ENCODE measurements around the gene TEAD4.
A peak's percentile ranks its signal among the peaks of the same experiment; 100 is the strongest.

The TEAD4 gene

DNA sequence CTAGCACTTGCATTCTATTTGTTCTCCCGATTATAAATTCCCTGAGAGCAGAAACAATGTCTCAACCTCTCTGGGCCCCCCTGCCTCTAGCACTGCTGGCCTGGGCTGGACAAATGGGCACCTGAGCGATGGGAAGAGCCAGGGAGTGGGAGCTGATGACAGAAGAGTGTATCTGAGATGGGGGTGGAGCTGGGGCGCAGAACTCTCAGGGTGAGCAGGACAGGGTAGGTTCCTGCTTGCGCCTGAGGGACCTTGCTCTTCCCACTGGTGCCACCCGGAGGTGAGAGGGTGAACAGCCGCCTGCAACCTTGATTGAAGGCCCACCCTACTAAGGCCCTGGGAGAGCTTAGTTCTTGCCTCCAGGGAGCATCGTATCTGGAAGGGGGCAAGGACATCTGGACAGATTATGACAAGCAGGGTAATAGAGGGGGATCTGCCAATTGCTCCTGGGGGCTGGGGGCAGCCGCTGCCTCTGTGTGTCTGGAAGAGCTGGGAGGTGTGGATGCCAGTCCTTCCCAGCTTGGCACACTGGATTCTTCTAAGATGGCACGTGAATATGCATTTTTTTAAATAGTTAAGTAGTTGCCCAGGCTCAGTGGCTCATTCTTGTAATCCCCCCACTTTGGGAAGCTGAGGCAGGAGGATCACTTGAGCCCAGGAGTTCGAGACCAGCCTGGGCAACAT lies 75.0 kb downstream of the TEAD4 start:
- DNase-seq, result peak in 2 of 4 experiments; percentile 7 to 12

DNA sequence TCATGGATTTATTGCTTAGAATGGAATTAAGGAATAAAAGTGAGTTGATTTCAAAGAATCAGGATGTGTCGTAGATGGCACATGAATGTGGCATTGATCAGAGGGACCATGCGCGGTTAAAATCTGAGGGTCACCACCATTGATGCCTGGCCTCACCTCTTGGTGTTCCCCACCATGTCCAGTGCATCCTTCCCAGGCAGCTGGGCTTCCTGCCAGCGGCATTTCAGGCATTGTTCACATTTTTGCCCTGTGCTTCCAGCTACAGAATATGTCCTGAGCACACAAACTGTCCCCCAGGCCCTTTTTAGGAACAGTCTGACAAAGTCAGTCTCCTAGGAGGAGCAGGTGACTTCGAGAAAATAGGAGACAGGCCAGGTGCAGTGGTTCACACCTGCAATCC lies 76.0 kb downstream of the TEAD4 start:
- DNase-seq, result no peak

- DNase-seq, result no peak
Observed at GRCh38 chr12:3035815-3036702, 76.9 kb downstream of the TEAD4 start.

DNA sequence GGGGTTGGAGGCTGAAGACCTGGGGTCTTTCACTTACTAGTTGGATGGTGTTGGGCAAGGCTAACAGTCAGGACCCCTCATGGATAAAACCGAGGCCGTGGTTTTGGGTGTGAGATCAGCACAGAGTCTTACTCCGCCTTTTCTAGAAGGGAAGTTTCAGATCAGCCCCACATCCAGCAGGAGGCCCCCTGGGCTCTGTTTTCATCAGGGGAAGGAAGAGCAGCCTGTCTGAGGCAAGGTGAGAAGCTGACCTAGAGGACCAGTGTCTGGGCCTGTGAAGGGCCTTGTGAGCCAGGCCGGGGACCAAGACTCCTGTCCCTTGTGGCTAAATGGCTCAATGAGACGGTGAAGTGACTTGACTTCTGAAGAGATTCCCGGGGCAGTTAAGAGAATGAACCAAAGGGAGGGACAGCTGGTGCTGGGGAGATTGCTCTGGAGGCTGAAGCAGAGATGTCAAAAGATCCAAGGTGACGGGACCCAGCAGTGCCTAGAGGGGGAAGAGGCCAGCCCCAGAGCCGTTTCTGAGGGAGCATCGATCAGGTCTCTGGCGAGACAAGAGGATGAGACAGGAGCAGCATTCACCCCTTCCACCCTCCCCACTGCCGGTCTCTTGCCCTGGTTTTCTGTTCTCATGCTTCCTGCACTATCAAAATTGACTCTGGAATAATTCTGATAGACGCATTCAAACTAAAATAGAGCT lies 77.9 kb downstream of the TEAD4 start:
- no peak for DNase-seq

DNA sequence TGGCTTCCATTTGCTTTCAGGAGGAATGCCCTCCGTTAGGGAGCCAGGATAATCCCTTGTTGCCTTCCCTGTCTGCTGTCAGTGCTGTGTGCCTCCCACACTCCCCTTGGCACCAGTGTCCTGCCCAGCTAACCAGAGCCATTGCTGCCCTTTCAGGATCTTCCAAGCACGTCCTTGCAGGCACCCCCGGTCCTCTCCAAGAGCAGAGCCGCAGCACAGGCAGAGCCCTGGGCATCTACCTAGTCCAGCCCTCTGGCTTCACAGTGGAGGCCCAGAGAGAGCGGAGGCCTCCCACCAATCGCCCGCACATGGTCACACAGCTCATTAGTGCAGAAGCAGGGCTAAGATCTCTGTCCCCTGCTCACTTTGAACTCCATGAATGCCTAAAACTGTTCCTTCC lies 79.0 kb downstream of the TEAD4 start:
- no peak for DNase-seq

DNA sequence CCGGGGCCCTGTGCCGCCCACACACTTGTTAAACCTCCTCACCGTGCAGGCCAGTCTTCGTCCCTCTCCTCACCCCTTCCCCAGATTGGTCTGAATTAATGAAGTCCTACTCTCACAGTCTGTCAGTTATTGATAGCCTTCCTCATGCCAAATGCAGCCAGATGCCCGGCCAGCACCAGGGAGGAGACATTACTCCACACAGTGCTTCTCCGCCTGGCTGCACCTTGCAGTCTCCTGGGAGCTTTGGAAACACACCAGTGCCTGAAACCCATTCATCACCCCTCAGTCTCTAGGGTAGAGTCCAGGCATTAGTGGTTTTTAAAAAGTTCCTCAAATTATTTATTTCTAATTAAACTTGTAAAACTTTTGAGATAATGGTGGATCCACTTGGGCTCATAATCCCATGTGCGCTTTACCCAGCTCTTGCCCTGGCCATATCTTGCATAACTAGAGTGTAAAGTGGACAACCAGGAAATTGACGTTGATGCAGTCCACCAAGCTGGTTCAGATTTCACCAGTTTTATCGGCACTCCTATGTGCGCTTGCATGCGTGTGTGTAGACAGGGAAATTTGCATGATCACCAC lies 79.8 kb downstream of the TEAD4 start:
- no peak for DNase-seq

GRCh38 chr12:3040026-3040656 lies 80.9 kb downstream of the TEAD4 start:
- DNase-seq, result no peak

DNA sequence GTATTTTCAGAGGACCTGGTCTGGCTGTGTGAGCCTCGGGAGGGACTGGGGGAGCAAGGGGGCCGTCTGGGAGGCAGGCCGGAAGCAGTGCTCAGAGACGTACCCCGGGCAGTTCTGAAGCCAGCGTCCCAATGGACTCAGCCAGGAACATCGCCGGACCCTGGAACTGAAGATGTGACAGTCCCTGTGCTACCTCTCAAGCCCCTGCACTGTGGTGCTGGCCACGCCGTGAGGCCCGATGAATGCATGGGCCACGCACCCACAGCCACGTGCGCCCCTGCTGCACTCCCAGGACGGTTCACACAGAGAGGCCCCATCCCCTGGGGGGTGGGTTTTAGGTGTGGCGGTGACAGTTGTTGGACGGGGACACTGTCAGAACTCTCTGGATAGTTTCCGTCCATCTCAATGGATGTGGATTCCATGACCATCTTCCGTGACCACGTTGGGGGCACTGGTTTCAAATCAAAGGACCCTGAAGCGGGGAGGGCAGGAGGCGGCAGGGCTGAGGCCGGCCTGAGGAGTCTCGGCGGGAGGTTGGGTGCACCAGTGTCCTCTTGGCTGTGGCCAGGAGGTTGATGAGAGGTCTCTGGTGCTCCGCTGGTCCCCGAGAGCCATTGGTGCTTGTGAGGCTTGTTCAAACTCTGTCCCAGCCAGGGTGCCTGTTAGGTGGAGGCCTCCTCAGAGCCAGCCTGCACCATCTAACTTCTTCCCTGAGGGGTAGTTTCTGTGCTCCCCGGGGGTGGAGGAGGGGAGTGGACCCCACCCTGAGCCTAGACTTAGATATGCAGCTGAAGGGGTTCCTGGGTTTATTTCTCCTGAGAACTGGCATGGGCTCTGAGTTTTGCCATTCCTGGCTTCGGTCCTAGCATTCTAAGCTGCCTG lies 81.7 kb downstream of the TEAD4 start:
- DNase-seq, result no peak

GRCh38 chr12:3041558-3042164 lies 82.5 kb downstream of the TEAD4 start:
- no peak for DNase-seq

DNA sequence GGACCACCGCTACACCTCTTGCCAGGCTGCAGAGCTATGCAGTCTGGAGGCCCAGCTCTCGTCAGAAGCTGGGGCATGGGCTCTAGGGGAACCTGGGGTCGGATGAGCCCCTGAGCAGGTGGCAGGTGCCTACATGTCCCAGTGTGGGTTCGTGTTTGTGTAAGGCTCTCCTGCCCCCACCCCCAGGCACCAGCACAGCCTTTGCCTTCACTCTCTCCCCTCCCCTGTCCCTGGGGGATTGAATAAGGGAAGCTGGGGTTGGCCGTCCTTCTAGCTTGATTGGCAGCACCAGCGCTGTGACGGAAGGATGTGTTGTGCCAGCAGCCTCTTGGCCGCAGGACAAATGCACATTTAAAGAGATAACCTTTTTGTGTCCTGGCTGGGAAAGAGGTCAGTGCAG lies 83.2 kb downstream of the TEAD4 start:
- no peak for DNase-seq

GRCh38 chr12:3042826-3043225 lies 83.6 kb downstream of the TEAD4 start:
- DNase-seq, result no peak

DNA sequence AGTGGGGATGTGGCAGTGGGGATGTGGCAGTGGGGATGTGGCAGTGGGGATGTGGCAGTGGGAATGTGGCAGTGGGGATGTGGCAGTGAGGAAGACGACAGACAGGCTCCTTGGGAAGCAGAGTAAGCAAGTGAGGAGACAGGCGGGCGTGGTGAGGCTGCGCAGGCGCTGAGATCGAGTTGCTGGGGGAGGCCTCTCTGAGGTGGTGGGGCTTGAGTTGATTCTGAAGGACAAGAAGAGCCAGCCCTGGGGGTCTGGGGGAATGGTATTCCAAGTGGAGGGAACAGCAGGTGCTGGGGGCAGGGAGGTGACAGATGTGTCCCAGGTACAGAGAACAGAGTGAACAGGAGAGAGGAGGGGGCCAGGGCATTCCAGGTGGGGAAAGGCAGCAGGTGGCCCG lies 84.2 kb downstream of the TEAD4 start:
- no peak for DNase-seq

DNA sequence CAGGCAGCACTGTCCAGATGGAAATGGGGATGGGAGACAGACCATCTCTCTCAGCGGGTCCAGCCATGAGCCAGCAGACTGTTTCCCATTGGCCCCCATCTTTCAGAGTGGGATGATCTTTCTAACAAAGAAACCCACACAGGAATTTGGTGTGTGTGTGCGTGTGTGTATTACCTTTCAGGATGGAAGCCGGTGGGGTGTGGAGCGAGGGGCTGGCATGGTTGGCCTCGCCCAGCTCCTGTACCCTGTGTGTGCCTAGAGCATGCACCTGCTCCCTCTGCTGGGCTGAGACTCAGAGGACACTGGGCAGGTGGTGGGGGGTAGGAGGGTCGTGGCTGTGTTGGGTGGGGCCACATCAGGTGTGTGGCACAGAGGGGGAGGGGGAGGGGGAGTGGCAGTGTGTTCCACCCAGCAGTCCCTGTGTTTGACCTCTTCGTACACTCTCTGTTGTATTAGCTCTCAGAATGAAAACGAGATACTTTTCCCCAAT lies 85.0 kb downstream of the TEAD4 start:
- DNase-seq, result no peak

DNA sequence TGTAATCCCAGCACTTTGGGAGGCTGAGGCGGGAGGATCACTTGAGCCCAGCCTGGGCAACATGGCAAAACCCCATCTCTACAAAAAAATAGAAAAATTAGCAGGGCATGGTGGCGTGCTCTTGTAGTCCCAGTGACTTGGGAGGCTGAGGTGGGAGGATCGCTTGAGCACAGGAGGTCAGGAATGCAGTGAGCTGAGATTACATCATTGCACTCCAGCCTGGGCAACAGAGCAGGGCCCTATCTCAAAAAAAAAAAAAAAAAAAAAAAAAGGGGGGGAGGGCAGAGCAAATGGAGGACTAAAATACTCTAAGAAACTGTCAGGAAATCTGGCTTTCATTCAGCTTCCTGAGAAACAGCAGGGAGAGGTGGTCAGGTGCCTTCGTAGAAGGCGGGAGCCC lies 86.3 kb downstream of the TEAD4 start:
- DNase-seq, result no peak

- no peak for DNase-seq
Observed at GRCh38 chr12:3045989-3046388, 86.8 kb downstream of the TEAD4 start.

- DNase-seq, result no peak
Observed at GRCh38 chr12:3046441-3047200, 87.4 kb downstream of the TEAD4 start.

- DNase-seq, result no peak
Observed at GRCh38 chr12:3047961-3048360, 88.8 kb downstream of the TEAD4 start.

- DNase-seq, result no peak
Observed at GRCh38 chr12:3048540-3048939, 89.3 kb downstream of the TEAD4 start.

- DNase-seq, result no peak
Observed at GRCh38 chr12:3049176-3049575, 90.0 kb downstream of the TEAD4 start.

- DNase-seq, result no peak
Observed at GRCh38 chr12:3049611-3050249, 90.5 kb downstream of the TEAD4 start.

All from activated CD4-positive, CD25-positive, alpha-beta regulatory T cell (primary cell).